MM.1S (cell line): ENCODE data around the gene PDRG1.

Experiments
- DNase-seq: peaks from one replicate; pipeline ENCODE4 v3.0.0-alpha.2; 2015
- H2AFZ ChIP-seq: fragments of 300-600 bp; sonication (generic); 2 replicates; pipeline ENCODE4 v1.6.0; 2016; ENCODE audit warnings: antibody characterized with exemption, low read length
- H3F3A ChIP-seq: fragments of 300-600 bp; sonication (generic); 2 replicates; pipeline ENCODE4 v1.6.1; 2016; ENCODE audit warnings: mild to moderate bottlenecking, antibody characterized with exemption, low read length, moderate library complexity, mixed read lengths; ENCODE audit not compliant: insufficient read depth
- H3K27ac ChIP-seq: fragments of 300-600 bp; sonication (generic); 2 replicates; pipeline ENCODE4 v1.5.1; 2016; ENCODE audit warnings: mild to moderate bottlenecking, low read length
- H3K27me3 ChIP-seq: fragments of 300-600 bp; sonication (generic); replicated peaks from 2 replicates; pipeline ENCODE4 v1.6.0; 2016; ENCODE audit warnings: low read length; ENCODE audit not compliant: insufficient read depth
- H3K36me3 ChIP-seq: fragments of 300-600 bp; sonication (generic); replicated peaks from 2 replicates; pipeline ENCODE4 v1.6.1; 2016; ENCODE audit warnings: mild to moderate bottlenecking, low read length, mixed read lengths; ENCODE audit not compliant: insufficient read depth
- H3K4me1 ChIP-seq: fragments of 300-600 bp; sonication (generic); 2 replicates; pipeline ENCODE4 v1.6.1; 2016; ENCODE audit warnings: low read length, mixed read lengths
- H3K4me2 ChIP-seq: fragments of 300-600 bp; sonication (generic); 2 replicates; pipeline ENCODE4 v1.6.0; 2016; ENCODE audit warnings: low read depth, low read length
- H3K4me3 ChIP-seq: fragments of 300-600 bp; sonication (generic); 2 replicates; pipeline ENCODE4 v1.5.1; 2016; ENCODE audit warnings: low read length, mixed read lengths
- H3K79me2 ChIP-seq: fragments of 300-600 bp; sonication (generic); 2 replicates; pipeline ENCODE4 v1.6.1; 2016; ENCODE audit warnings: mixed run types, low read length, mixed read lengths
- H3K9ac ChIP-seq: fragments of 300-600 bp; sonication (generic); 2 replicates; pipeline ENCODE4 v1.6.1; 2016; ENCODE audit warnings: low read length, mixed read lengths
- H3K9me2 ChIP-seq: fragments of 300-600 bp; sonication (generic); replicated peaks from 2 replicates; pipeline ENCODE4 v1.6.1; 2016; ENCODE audit warnings: mild to moderate bottlenecking, low read length, mixed read lengths; ENCODE audit not compliant: insufficient read depth
- H3K9me3 ChIP-seq: fragments of 300-600 bp; sonication (generic); replicated peaks from 2 replicates; pipeline ENCODE4 v1.6.1; 2016; ENCODE audit warnings: mild to moderate bottlenecking, low read length, mixed read lengths; ENCODE audit not compliant: insufficient read depth
- H4K20me1 ChIP-seq: fragments of 300-600 bp; sonication (generic); 2 replicates; pipeline ENCODE4 v1.6.1; 2016; ENCODE audit warnings: mild to moderate bottlenecking, low read length, moderate library complexity, mixed read lengths; ENCODE audit not compliant: insufficient read depth
- CTCF ChIP-seq: fragments of 300-600 bp; sonication (generic); IDR thresholded peaks from 2 replicates; pipeline ENCODE4 v1.5.1; 2016; ENCODE audit warnings: antibody characterized with exemption, low read length, mixed read lengths
- EZH2 ChIP-seq: fragments of 300-600 bp; sonication (generic); optimal IDR thresholded peaks from 2 replicates; pipeline ENCODE3; 2017; ENCODE audit warnings: low read depth, mild to moderate bottlenecking, antibody characterized with exemption, low read length, mixed read lengths
- EZH2phosphoT487 ChIP-seq: fragments of 300-600 bp; sonication (generic); IDR thresholded peaks from 2 replicates; pipeline ENCODE4 v1.6.1; 2018; ENCODE audit warnings: antibody characterized with exemption, low read length

Gene PDRG1

GRCh38 chr20:31896049-31896448 lies 55.8 kb downstream of the PDRG1 start:
- Histone ChIP-seq H3K4me3 (no peak overlapping the region), H3K27ac (no peak overlapping the region), H3K79me2 (no peaks in the 10 kb centered on the region), H3K4me1 (no peaks in the 10 kb centered on the region), H3K9me3 (no peaks in the 10 kb centered on the region), H3K27me3 (peaks cover 28% of the 10 kb centered on the region), H2AFZ (no peak overlapping the region), H3K4me2 (no peak overlapping the region), H3F3A (no peaks in the 10 kb centered on the region), H3K9me2 (no peaks in the 10 kb centered on the region), H4K20me1 (no peaks in the 10 kb centered on the region), H3K36me3 (no peaks in the 10 kb centered on the region), H3K9ac (no peak overlapping the region)
- TF ChIP-seq EZH2phosphoT487 (no peak), CTCF (no peak), EZH2 (no peak)
- no peak for DNase-seq

- no peak overlapping the region for H3K4me3 ChIP-seq
- H4K20me1 ChIP-seq: no peaks in the 10 kb centered on the region
- no peaks in the 10 kb centered on the region for H3F3A ChIP-seq
- peak; percentile 12 for DNase-seq
- no peak overlapping the region for H3K27ac ChIP-seq
- H3K9me2 ChIP-seq: no peaks in the 10 kb centered on the region
- H3K9me3 ChIP-seq: no peaks in the 10 kb centered on the region
- no peaks in the 10 kb centered on the region for H3K4me1 ChIP-seq
- H2AFZ ChIP-seq: no peak overlapping the region
- no peak overlapping the region for H3K9ac ChIP-seq
- H3K36me3 ChIP-seq: no peaks in the 10 kb centered on the region
- H3K27me3 ChIP-seq: peaks cover 24% of the 10 kb centered on the region
- H3K4me2 ChIP-seq: no peak overlapping the region
- TF ChIP-seq EZH2 (no peak), EZH2phosphoT487 (no peak), CTCF (no peak)
- H3K79me2 ChIP-seq: no peaks in the 10 kb centered on the region
Measured at GRCh38 chr20:31894980-31895675, 56.7 kb downstream of the PDRG1 start.
